HUDEP-2 (cell line): ENCODE results near the gene LEMD1.
A peak's percentile ranks its signal among the peaks of the same experiment; 100 is the strongest.
"Not testable (repeated sequence)": the region's sequence is repeated elsewhere in the genome, so short reads cannot be mapped to it uniquely, and the experiment has no call there.

Experiments used
- DNase-seq, 76 experiments: peaks; one replicate each; lab custom pipeline; 2025; ENCODE audit not compliant: unreplicated experiment in 76 of 76; lab: John Stamatoyannopoulos, UW

The LEMD1 gene

GRCh38 chr1:205447457-205448341 is 25.8 kb upstream of the LEMD1 start:
- DNase-seq: no peak

- DNase-seq: no peak
Observed at GRCh38 chr1:205446828-205447227, 25.0 kb upstream of the LEMD1 start.

- DNase-seq: no peak
Observed at GRCh38 chr1:205445646-205445935, 23.7 kb upstream of the LEMD1 start.

- DNase-seq: no peak
Observed at GRCh38 chr1:205444931-205445645, 23.2 kb upstream of the LEMD1 start.

- DNase-seq: no peak
Observed at GRCh38 chr1:205444300-205444930, 22.6 kb upstream of the LEMD1 start.

- no peak for DNase-seq
Observed at GRCh38 chr1:205443585-205444299, 21.9 kb upstream of the LEMD1 start.

GRCh38 chr1:205442051-205442725 is 20.3 kb upstream of the LEMD1 start:
- no peak for DNase-seq

GRCh38 chr1:205441716-205442050 is 19.8 kb upstream of the LEMD1 start:
- DNase-seq: no peak

GRCh38 chr1:205441318-205441633 is 19.4 kb upstream of the LEMD1 start:
- no peak for DNase-seq

- peak in 1 of 76 experiments; percentile 5 for DNase-seq
Observed at GRCh38 chr1:205440476-205441317, 18.8 kb upstream of the LEMD1 start.

GRCh38 chr1:205440121-205440475 is 18.2 kb upstream of the LEMD1 start:
- no peak for DNase-seq

- peak in 36 of 76 experiments; percentile 1 to 65 (median 23) for DNase-seq
Observed at GRCh38 chr1:205438213-205439158, 16.6 kb upstream of the LEMD1 start.

- DNase-seq: no peak
Observed at GRCh38 chr1:205437570-205437969, 15.7 kb upstream of the LEMD1 start.

GRCh38 chr1:205436776-205437410 is 15.0 kb upstream of the LEMD1 start:
- DNase-seq: no peak

- DNase-seq: no peak
Observed at GRCh38 chr1:205435578-205436573, 14.0 kb upstream of the LEMD1 start.

- no peak for DNase-seq
Observed at GRCh38 chr1:205434738-205435137, 12.9 kb upstream of the LEMD1 start.

GRCh38 chr1:205432692-205433091 is 10.8 kb upstream of the LEMD1 start:
- DNase-seq: not testable (repeated sequence)
